T-helper 2 cell treated with Interferon-gamma antibody and Interleukin-4, amounts not matched to agents 100 ng/mL and 5 ng/mL, for 36 hours (primary cell): ENCODE results near the gene SMURF2. TPM values are rescaled to one million over a fixed set of nuclear protein-coding genes. Genes with fewer than 3 reads are reported as not detected.
"Not testable (repeated sequence)": the region's sequence is repeated elsewhere in the genome, so short reads cannot be mapped to it uniquely, and the experiment has no call there.

Experiments used
- intact Hi-C: fragments of 100-400 bp; cut with micrococcal nuclease; formaldehyde crosslinking; loops from one replicate; pipeline ENCODE4 v1.15.1; 2023
- total RNA-seq: library from RNA; stranded (reverse); gene quantifications from 2 replicates; pipeline ENCODE4 v1.2.3, GENCODE V29; 2022

SMURF2 gene
- total RNA-seq, 1 donor from 2014 or later = 18.7 TPM

DNA sequence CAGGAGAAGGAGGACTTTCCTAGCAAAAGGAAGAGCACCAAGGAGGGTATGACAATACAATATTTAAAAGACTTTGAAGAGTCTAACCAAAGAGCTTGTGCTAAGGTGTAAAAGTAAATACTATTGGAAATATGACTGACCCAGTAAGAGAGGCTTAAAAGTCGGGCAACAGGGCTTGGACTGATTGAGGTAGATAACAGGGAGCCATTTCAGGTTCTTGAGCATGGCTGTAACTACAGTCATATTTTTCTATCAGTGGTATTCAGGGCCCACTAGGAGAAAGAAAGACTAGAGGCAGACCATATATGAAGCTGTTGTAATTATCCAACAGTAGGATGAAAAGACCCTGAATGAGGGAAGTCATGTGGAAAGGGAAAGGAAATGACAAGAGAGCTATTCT, 62.3 kb downstream of the SMURF2 start:
- intact Hi-C loops = loop anchor here (2.0 to 5.0 kb wide), 2 partner anchors 27 to 178 kb away; no protein-coding TSS in a partner anchor

DNA sequence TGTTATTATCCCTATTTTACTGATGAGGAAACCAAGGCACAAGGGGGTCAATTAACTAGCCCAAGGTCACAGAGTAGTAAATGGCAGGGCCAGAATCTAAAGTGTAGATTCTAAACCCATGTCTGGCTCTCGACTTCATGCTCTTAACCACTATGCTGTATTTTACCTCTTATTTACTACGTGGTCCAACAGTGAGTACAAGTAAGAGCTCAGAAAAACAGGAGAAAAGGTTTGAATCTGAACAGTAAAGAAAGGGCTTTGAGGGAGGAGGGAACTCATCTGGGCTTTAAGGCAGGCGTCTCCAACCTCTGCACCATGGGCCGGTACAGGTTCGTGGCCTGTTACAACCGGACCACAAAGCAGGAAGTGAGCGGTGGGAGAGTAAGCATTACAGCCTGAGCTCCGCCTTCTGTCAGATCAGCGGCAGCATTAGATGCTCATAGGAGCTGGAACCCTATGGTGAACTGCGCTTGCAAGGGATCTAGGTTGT, 62.9 kb downstream of the SMURF2 start:
- intact Hi-C loops = loop anchor here (2.0 kb wide), 1 partner anchor 26 kb away; no protein-coding TSS in a partner anchor

GRCh38 chr17:64598672-64599071, 63.4 kb downstream of the SMURF2 start:
- intact Hi-C loops = loop anchor here (2.0 kb wide), 1 partner anchor 26 kb away; no protein-coding TSS in a partner anchor

GRCh38 chr17:64596988-64597387, 65.1 kb downstream of the SMURF2 start:
- intact Hi-C loops = no loop called here

GRCh38 chr17:64596439-64596838, 65.7 kb downstream of the SMURF2 start:
- intact Hi-C loops = no loop called here

- intact Hi-C loops = no loop called here
These were observed 70.2 kb downstream of the SMURF2 start for GRCh38 chr17:64591944-64592343.

GRCh38 chr17:64585146-64585545, 77.0 kb downstream of the SMURF2 start:
- intact Hi-C loops = no loop called here

- intact Hi-C loops = no loop called here
These were observed 79.1 kb downstream of the SMURF2 start for GRCh38 chr17:64583038-64583437.

DNA sequence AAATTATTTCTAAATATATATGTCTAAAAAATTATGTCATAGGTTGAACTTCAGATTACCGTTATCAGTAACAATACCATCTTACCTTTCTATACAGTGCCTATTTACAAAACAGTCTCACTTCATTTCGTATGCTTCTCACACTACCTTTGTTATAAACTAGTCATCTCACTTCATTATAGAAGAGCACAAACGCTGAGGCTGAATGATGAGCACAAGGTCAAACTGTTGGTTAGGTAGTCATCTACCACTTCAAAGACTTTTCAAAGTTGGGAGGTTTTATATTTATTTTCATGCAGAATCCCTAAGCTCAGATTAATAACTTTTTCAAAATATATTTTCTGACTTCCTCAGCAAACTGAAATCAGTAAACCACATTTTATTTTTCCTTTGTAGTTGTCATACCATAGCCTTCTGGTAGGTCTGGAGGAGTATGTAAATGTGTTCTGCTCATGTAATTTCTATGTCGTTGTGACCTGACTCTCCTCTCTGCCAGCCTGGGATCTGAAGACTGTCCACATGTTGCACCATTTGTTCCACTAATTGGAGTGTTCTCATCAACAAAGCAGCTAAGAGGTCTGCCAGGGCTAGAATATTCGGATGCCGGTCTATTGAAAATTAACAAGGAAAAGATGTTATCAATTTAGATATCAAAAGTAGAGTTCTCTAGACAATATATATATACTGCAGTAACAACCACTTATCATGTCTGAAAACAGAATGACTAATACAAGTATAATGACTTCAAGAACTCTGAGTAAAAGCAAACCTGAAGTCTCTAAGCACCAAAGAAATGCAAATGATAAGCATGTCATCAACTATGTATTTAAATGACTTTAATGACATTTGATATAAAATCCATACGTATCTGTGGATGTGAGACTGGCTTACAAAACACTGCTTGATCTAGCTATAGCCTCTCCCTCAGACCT, 81.5 kb downstream of the SMURF2 start:
- intact Hi-C loops = no loop called here

DNA sequence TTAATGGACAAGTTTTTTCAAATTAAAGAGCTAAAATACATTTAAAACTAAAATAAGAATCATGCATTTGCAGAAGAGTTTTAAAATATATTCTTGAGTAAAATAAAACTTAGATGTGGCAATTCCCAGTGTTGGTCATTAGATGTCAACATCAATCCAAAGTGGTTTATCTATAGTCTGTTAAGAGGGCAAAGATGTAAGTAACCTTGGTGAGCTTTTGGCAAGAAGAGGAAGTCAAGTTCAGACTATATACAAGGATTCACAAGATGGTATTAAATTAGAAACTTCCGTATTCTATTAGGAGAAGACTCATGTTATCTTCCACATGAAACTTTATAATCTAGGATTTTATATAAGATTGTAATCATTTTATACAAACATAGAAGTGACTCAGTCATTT, 82.2 kb downstream of the SMURF2 start:
- intact Hi-C loops = no loop called here

DNA sequence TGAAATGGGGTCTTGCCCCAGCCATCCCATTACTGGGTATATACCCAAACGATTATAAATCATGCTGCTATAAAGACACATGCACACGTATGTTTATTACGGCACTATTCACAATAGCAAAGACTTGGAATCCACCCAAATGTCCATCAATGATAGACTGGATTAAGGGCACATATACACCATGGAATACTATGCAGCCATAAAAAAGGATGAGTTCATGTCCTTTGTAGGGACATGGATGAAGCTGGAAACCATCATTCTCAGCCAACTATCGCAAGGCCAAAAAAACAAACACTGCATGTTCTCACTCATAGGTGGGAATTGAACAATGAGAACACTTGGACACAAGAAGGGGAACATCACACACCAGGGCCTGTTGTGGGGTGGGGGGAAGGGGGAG, 85.1 kb downstream of the SMURF2 start:
- intact Hi-C loops = not testable (repeated sequence)

- intact Hi-C loops = no loop called here
These were observed 86.7 kb downstream of the SMURF2 start for GRCh38 chr17:64575431-64575830.

DNA sequence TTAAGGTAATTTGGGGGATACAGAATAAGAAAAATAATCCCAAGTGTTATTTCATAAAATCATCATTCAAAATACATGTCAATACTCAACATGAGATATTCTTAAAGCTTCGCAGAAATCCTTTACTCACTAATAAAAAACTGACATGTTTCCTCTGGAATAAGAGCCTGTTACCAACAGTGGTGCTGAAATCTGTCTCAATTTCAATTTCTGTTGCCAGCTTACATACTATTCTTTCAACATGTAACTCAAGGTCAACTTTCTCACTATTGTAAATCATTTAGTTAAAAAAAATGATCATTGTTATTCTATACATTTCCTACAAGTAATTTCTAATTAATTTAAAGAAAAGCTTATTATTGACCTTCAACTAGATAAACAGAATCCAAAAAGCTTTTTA, 87.5 kb downstream of the SMURF2 start:
- intact Hi-C loops = loop anchor here (5.0 kb wide), 1 partner anchor 73 kb away; no protein-coding TSS in a partner anchor

DNA sequence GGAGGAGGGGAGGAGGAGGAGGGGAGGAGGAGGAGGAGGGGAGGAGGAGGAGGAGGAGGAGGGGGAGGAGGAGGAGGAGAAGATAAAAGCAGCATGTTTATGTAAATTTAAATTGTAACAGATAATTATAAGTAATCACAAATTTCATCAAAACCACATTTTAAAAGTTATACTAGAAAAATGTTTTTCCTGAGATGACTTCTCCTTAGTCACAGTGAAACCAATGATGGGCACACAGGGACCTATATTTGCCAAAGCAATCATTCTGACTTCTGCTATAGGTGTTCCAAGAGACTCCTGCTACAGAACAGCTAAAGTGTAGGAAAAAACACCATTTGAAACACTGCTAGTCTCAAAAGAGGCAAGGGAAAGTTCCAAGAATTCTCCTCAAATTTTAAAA, 88.9 kb downstream of the SMURF2 start:
- intact Hi-C loops = loop anchor here (2.0 to 5.0 kb wide), 4 partner anchors 26 to 74 kb away; partner anchors contain the start of genes CEP95 and DDX5

- intact Hi-C loops = loop anchor here (2.0 to 5.0 kb wide), 4 partner anchors 26 to 75 kb away; partner anchors contain the start of genes CEP95 and DDX5
These were observed 89.4 kb downstream of the SMURF2 start for GRCh38 chr17:64572682-64573154.

DNA sequence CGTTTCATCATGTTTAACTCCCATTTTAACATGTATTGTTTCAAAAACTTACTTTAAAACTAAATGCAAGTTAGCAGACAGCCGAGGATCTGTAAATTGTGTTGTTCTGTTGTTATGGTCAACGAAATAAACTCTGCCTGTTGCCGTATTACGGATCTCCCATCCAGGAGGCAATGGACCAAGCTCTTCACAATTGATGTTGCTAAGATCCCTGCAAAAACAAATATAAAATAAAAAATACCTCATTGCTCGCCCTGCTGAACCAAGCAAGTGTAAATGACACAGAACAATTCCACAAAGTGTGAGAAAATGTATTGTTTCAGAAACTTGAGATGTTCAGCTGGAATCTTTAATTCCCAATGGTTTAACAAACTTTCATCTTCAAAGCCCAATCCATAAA, 90.4 kb downstream of the SMURF2 start:
- intact Hi-C loops = loop anchor here (2.0 to 5.0 kb wide), 4 partner anchors 27 to 76 kb away; partner anchors contain the start of genes CEP95 and DDX5

DNA sequence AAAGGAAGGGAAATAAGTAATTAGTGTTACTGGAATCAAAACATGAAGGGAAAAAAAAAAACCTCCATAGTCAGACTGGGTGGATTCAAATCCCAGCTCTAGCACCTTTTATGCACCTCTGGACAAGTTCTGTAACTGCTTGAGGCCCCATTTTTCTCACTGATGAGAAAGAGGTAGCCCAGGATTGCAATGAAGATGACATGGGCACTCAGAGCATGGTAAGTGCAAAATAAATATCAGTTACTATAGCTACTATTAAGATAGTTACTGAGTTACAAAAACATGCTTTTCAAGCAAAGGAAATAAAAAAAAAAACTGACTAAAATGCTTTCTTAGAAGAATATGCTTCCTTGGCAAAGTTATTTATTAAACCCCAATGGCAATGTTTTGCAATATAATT, 96.5 kb downstream of the SMURF2 start:
- intact Hi-C loops = no loop called here

DNA sequence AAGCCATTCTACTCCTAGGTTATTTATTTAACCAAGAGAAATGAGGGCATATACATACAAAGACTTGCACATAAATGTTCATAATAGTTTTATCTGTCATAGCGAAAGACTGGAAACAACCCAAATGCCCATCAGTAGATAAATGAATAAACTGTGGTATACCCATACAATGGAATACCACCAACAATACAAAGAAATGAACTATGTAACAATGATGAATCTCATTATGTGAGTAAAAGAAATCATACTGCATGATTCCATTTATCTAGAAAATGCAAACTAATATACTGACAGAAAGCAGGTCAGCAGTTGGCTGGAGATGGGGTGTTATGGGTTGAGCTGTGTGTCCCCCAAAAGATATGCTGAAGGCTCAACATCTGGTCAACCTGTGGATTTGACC, 98.0 kb downstream of the SMURF2 start:
- intact Hi-C loops = no loop called here

- intact Hi-C loops = no loop called here
These were observed 106.8 kb downstream of the SMURF2 start for GRCh38 chr17:64555281-64555680.

DNA sequence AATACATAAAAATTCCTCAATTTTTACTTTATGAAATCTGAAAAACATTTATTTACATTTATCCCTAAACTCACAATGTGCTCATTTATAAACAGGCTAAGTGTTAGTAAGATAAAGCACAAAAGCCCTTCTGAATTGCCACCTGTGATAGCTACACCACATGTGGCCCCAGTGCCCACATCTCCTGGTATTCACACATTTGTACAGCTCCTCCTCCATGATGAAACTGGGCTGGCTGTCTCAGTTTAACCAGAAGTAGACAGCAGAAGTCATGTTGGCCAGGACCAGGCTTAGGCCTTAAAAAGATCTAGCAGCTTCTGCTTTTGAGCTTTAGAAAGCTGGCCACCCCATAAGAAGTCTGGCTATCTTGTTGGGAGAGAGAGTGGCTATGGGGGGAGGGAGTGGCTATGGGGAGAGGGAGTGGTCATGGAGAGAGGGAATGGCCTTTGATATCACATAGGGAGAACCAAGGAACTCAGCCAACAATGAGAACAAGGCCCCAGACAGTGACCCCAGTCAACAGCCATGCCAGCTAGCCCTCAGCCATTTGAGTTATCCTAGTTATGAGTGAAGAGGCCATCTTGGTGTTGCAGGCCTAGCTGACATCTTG, 108.0 kb downstream of the SMURF2 start:
- intact Hi-C loops = no loop called here

DNA sequence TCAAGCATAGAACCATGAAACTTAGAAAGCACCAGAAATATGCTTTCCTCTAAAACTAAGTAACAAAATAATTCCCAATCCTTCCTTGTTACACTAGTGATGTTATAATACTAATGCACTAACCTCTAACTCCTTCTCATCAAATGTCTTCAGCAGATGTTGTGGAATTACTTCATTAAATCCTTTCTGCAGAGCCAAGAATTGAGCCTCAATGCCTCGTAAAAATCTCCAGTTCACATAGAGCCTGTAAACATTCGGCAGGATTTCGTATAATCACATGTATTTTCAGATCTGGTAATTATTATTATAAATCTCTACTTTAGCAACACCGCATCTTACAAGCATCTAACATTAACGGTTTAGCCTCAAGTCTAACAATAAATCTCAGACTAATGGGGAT, 110.6 kb downstream of the SMURF2 start:
- intact Hi-C loops = no loop called here

GRCh38 chr17:64547319-64547718, 114.8 kb downstream of the SMURF2 start:
- intact Hi-C loops = no loop called here
